B cell (primary cell): ENCODE measurements around the gene PES1. TPM values are rescaled to one million over a fixed set of nuclear protein-coding genes. Genes with fewer than 3 reads are reported as not detected.

Experiments
- ATAC-seq: fragments of 200-7000 bp; cut with Tn5 transposase; one replicate; pipeline ENCODE4 v1.10.0; 2021; ENCODE audit warnings: low read depth, mild to moderate bottlenecking, moderate number of reproducible peaks, moderate library complexity
- CTCF ChIA-PET: fragments of 350-600 bp; sonication (Branson Sonifier 250); formaldehyde crosslinking; loops from one replicate; lab custom pipeline; 2021; ENCODE audit warnings: antibody characterized with exemption, inconsistent platforms; lab: Charles Lee
- POLR2A ChIA-PET: fragments of 350-600 bp; sonication (Branson Sonifier 250); formaldehyde crosslinking; loops from one replicate; lab custom pipeline; 2021; ENCODE audit warnings: antibody characterized with exemption; lab: Charles Lee
- DNase-seq: peaks from one replicate; pipeline ENCODE4 v3.0.0; 2013
- H2AFZ ChIP-seq: 2 replicates; pipeline ENCODE4 v1.6.1; 2012; ENCODE audit warnings: mild to moderate bottlenecking, low read depth, low read length; ENCODE audit not compliant: insufficient read depth, poor library complexity, severe bottlenecking
- H3K27ac ChIP-seq, 2 donors: 1 replicate in 1 of 2; 2 replicates in 1 of 2; pipeline ENCODE4 v1.5.1; 2012 to 2013; ENCODE audit warnings: low read length in 2 of 2, mild to moderate bottlenecking in 2 of 2, moderate library complexity in 1 of 2
- H3K27me3 ChIP-seq, 4 experiments: fragments of 200-600 bp in 1 of 4; sonication (generic) in 1 of 4; replicated peaks in 1 of 4; 1 replicate in 2 of 4; 2 replicates in 2 of 4; pipeline versions ENCODE4 v1.6.1 to v1.7.0; 2013 to 2016; ENCODE audit warnings: low read length in 3 of 4, mild to moderate bottlenecking in 2 of 4, mixed read lengths in 1 of 4, moderate library complexity in 1 of 4; ENCODE audit not compliant: insufficient read depth in 4 of 4, control insufficient read depth in 3 of 4; ENCODE audit errors: control extremely low read depth in 1 of 4
- H3K36me3 ChIP-seq, 2 experiments: replicated peaks in 1 of 2; 1 replicate in 1 of 2; 2 replicates in 1 of 2; pipeline versions ENCODE4 v1.6.1 to v1.7.1; 2013; ENCODE audit warnings: low read length in 1 of 2; ENCODE audit not compliant: insufficient read depth in 2 of 2, control insufficient read depth in 1 of 2; ENCODE audit errors: control extremely low read depth in 1 of 2, extremely low read depth in 1 of 2
- H3K4me1 ChIP-seq, 2 donors: fragments of 200-600 bp in 1 of 2; sonication (generic) in 1 of 2; 1 replicate in 1 of 2; 2 replicates in 1 of 2; pipeline versions ENCODE4 v1.5.1 to v1.6.1; 2013 to 2017; ENCODE audit warnings: low read length in 2 of 2; ENCODE audit not compliant: control insufficient read depth in 2 of 2, insufficient read depth in 2 of 2
- H3K4me2 ChIP-seq: replicated peaks from 2 replicates; pipeline ENCODE3; 2012; ENCODE audit warnings: mild to moderate bottlenecking, low read depth, low read length; ENCODE audit not compliant: poor library complexity, severe bottlenecking
- H3K4me3 ChIP-seq, 5 experiments: fragments of 200-600 bp in 1 of 5; sonication (generic) in 1 of 5; 1 replicate in 3 of 5; 2 replicates in 2 of 5; pipeline versions ENCODE4 v1.5.1 to v1.7.0; 2011 to 2016; ENCODE audit warnings: low read length in 4 of 5, mild to moderate bottlenecking in 4 of 5, low read depth in 2 of 5, control low read depth in 1 of 5, moderate library complexity in 1 of 5; ENCODE audit not compliant: insufficient read depth in 1 of 5; ENCODE audit errors: control extremely low read depth in 1 of 5, extremely low read depth in 1 of 5
- H3K79me2 ChIP-seq: fragments of 200-600 bp; sonication (generic); one replicate; pipeline ENCODE4 v1.6.0; 2016; ENCODE audit warnings: low read length; ENCODE audit not compliant: control insufficient read depth, insufficient read depth
- H3K9ac ChIP-seq: fragments of 200-600 bp; sonication (generic); 2 replicates; pipeline ENCODE4 v1.6.1; 2017; ENCODE audit warnings: mild to moderate bottlenecking, low read length, moderate library complexity
- H3K9me3 ChIP-seq, 3 donors: one replicate each; pipeline versions ENCODE4 v1.6.1 to v1.7.1; 2013; ENCODE audit warnings: low read length in 2 of 3; ENCODE audit not compliant: control insufficient read depth in 2 of 3, insufficient read depth in 1 of 3; ENCODE audit errors: control extremely low read depth in 1 of 3
- H4K20me1 ChIP-seq: 2 replicates; pipeline ENCODE4 v1.6.0; 2012; ENCODE audit warnings: mild to moderate bottlenecking, low read length; ENCODE audit not compliant: insufficient read depth, control insufficient read depth, poor library complexity, severe bottlenecking
- H3K27ac Mint-ChIP-seq: one replicate; pipeline ENCODE4 v1.8.0; 2021; ENCODE audit warnings: mixed read lengths
- H3K27me3 Mint-ChIP-seq: one replicate; pipeline ENCODE4 v1.8.0; 2021; ENCODE audit warnings: mixed read lengths
- H3K4me1 Mint-ChIP-seq: one replicate; pipeline ENCODE4 v1.8.0; 2021; ENCODE audit warnings: mixed read lengths
- H3K4me3 Mint-ChIP-seq: one replicate; pipeline ENCODE4 v1.8.0; 2021; ENCODE audit warnings: mixed read lengths
- H3K9me3 Mint-ChIP-seq: one replicate; pipeline ENCODE4 v1.8.0; 2022; ENCODE audit warnings: mixed read lengths; ENCODE audit not compliant: insufficient read depth
- CTCF ChIP-seq: fragments of 200-600 bp; IDR thresholded peaks from one replicate; pipeline ENCODE4 v1.8.0; 2022; ENCODE audit warnings: antibody characterized with exemption, mild to moderate bottlenecking
- EZH2 ChIP-seq: IDR thresholded peaks from 2 replicates; pipeline ENCODE4 v1.6.1; 2012; ENCODE audit warnings: borderline replicate concordance, low read depth, mild to moderate bottlenecking, moderate library complexity, low read length; ENCODE audit not compliant: insufficient read depth, poor library complexity, severe bottlenecking
- WGBS: methylation state at CpG from one replicate; pipeline ENCODE4 v1.1.5; 2013; ENCODE audit warnings: missing lambda C conversion rate; ENCODE audit not compliant: insufficient coverage; 5-methylcytosine and 5-hydroxymethylcytosine counted together
- intact Hi-C: fragments of 100-400 bp; cut with micrococcal nuclease; formaldehyde crosslinking; loops from one replicate; pipeline ENCODE4 v1.10.0; 2022
- polyA plus RNA-seq: library from polyadenylated mRNA; depleted of rRNA; stranded (reverse); fragments of >200 nt; gene quantifications from 2 replicates; pipeline ENCODE4 v1.2.3, GENCODE V29; 2012
- total RNA-seq, 2 donors: library from RNA; stranded (reverse); fragments of 120-200 nt in 1 of 2; gene quantifications; 1 replicate in 1 of 2; 2 replicates in 1 of 2; pipeline versions ENCODE4 v1.2.3 to v1.2.4, GENCODE V29; 2013 to 2022

PES1 gene
- total and polyA plus RNA-seq, 2 donors (not counting 1 experiment from before 2014, with no cell fraction given) = 38.1 to 75.2 TPM

DNA sequence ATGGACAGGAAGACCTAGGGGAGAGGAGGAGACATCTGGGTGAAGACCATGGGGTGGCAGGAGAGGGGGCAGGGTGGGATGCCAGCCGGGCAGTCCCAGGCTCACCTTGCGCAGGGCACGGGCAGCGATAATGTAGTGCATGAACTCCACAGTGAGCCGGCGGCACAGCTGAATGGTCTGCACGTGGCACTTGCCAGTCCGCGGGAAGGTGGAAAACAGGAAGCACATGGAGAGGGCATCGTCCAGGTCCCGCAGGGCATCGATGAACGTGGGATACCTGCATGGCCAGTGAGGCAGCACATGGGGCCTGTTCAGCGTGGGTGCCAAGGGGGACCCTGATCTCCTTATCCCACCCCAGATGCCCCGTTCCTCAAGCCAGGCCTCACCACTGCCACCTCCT, 7.3 kb downstream of the PES1 start:
- intact Hi-C loops = no loop called here
- Histone ChIP-seq H3K79me2 (peaks cover 3% of the 10 kb centered on the region), H3K36me3 (peaks cover 2 to 96% of the 10 kb centered on the region in 2 experiments), H3K4me2 (no peak overlapping the region), H3K27ac (no peak overlapping the region), H3K9ac (no peak overlapping the region), H3K4me3 (no peak overlapping the region), H3K4me1 (no peaks in the 10 kb centered on the region), H3K9me3 (peaks cover 0 to 8% (median 0%) of the 10 kb centered on the region in 3 donors), H3K27me3 (no peaks in the 10 kb centered on the region), H2AFZ (no peak overlapping the region), H4K20me1 (peaks cover 45% of the 10 kb centered on the region)
- Mint-ChIP-seq H3K27ac (no peak overlapping the region), H3K9me3 (no peaks in the 10 kb centered on the region), H3K4me1 (no peaks in the 10 kb centered on the region), H3K27me3 (no peaks in the 10 kb centered on the region), H3K4me3 (no peak overlapping the region)
- ChIA-PET POLR2A (no interaction called here), CTCF (interaction anchor here (0.9 kb wide), 1 partner anchor 50 kb away, joined by 3 read pairs; no protein-coding TSS in a partner anchor)
- TF ChIP-seq CTCF (no peak), EZH2 (no peak)
- WGBS = 98% methylated on average over 15 of the region's 15 CpGs
- no peak for DNase-seq
- no peak for ATAC-seq

GRCh38 chr22:30582788-30583545, 8.7 kb downstream of the PES1 start:
- TF ChIP-seq CTCF (no peak), EZH2 (no peak)
- CTCF ChIA-PET = no interaction called here
- Histone ChIP-seq H3K4me1 (no peaks in the 10 kb centered on the region), H3K4me3 (no peak overlapping the region), H3K4me2 (no peak overlapping the region), H3K9ac (no peak overlapping the region), H4K20me1 (peaks cover 41% of the 10 kb centered on the region), H3K27ac (no peak overlapping the region), H3K36me3 (peaks cover 0 to 98% of the 10 kb centered on the region in 2 experiments), H3K27me3 (no peaks in the 10 kb centered on the region), H3K79me2 (peaks cover 3% of the 10 kb centered on the region), H3K9me3 (peaks cover 0 to 8% (median 0%) of the 10 kb centered on the region in 3 donors), H2AFZ (no peak overlapping the region)
- no peak for DNase-seq
- POLR2A ChIA-PET = no interaction called here
- ATAC-seq = no peak
- Mint-ChIP-seq H3K27ac (no peak overlapping the region), H3K4me1 (no peaks in the 10 kb centered on the region), H3K9me3 (no peaks in the 10 kb centered on the region), H3K27me3 (no peaks in the 10 kb centered on the region), H3K4me3 (no peak overlapping the region)
- intact Hi-C loops = no loop called here
- 94% methylated on average over 6 of the region's 13 CpGs for WGBS
